Measurements from ENCODE around the gene ZBTB17.

- no peak for TF ChIP-seq EZH2phosphoT487 (IDR thresholded peaks at IDR 0.05; ENCODE audit: borderline replicate concordance)
- TF ChIP-seq, protein P1, sequence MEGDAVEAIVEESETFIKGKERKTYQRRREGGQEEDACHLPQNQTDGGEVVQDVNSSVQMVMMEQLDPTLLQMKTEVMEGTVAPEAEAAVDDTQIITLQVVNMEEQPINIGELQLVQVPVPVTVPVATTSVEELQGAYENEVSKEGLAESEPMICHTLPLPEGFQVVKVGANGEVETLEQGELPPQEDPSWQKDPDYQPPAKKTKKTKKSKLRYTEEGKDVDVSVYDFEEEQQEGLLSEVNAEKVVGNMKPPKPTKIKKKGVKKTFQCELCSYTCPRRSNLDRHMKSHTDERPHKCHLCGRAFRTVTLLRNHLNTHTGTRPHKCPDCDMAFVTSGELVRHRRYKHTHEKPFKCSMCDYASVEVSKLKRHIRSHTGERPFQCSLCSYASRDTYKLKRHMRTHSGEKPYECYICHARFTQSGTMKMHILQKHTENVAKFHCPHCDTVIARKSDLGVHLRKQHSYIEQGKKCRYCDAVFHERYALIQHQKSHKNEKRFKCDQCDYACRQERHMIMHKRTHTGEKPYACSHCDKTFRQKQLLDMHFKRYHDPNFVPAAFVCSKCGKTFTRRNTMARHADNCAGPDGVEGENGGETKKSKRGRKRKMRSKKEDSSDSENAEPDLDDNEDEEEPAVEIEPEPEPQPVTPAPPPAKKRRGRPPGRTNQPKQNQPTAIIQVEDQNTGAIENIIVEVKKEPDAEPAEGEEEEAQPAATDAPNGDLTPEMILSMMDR (conservative IDR thresholded peaks at IDR 0.05; ENCODE audit: low read length): no peak
Measured at GRCh38 chr1:15923241-15923640, 52.7 kb downstream of the ZBTB17 start.

Measured in Loucy (cell line).